ENCODE results near the gene LRRC45. TPM values are rescaled to one million over a fixed set of nuclear protein-coding genes. Genes with fewer than 3 reads are reported as not detected.

Gene LRRC45
- total and polyA plus RNA-seq, 9 of the 15 experiments (the other 6 are each of a cell fraction or from before 2014, with no cell fraction given), result 3.5 to 21.5 (median 11.2) TPM; not detected in 2

DNA sequence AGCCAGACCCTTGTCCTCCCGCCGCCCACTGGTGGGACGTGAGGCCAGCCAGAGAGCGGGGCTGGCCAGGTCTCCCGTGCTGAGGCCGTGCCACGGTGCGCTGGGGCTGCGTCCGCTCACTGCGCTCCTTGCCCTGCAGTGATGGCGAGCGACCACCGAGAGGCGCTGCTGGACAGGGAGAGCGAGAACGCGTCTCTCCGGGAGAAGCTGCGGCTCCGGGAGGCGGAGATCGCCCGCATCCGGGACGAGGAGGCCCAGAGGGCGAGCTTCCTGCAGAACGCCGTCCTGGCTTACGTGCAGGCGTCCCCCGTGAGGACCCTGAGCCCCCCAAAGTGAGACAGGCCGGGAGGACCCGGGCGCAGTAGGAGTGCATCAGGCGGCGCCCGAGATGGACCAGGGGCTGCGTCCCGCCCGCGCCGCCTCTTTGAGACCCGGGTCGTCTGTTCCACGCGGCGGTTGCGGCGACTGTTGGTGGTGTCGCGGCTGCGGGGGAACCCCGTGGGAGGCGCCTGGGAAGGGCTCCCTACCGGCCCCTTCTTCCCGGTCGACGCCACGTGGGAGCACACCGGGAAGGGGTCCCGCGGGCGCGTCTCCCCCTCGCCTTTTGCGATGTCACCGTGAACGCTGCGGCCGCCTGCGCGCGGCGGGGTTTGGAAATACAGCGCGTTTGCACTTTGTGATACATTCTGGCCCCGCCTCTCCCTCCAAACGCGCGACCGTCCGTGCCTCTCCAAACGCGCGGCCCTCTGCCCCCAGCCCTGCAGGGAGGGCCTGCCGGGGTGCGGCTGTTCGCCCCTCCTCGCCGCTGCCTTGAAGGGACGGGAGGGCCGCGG, 7.6 kb downstream of the LRRC45 start (continued):
- TF ChIP-seq, protein P1, sequence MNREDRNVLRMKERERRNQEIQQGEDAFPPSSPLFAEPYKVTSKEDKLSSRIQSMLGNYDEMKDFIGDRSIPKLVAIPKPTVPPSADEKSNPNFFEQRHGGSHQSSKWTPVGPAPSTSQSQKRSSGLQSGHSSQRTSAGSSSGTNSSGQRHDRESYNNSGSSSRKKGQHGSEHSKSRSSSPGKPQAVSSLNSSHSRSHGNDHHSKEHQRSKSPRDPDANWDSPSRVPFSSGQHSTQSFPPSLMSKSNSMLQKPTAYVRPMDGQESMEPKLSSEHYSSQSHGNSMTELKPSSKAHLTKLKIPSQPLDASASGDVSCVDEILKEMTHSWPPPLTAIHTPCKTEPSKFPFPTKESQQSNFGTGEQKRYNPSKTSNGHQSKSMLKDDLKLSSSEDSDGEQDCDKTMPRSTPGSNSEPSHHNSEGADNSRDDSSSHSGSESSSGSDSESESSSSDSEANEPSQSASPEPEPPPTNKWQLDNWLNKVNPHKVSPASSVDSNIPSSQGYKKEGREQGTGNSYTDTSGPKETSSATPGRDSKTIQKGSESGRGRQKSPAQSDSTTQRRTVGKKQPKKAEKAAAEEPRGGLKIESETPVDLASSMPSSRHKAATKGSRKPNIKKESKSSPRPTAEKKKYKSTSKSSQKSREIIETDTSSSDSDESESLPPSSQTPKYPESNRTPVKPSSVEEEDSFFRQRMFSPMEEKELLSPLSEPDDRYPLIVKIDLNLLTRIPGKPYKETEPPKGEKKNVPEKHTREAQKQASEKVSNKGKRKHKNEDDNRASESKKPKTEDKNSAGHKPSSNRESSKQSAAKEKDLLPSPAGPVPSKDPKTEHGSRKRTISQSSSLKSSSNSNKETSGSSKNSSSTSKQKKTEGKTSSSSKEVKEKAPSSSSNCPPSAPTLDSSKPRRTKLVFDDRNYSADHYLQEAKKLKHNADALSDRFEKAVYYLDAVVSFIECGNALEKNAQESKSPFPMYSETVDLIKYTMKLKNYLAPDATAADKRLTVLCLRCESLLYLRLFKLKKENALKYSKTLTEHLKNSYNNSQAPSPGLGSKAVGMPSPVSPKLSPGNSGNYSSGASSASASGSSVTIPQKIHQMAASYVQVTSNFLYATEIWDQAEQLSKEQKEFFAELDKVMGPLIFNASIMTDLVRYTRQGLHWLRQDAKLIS (CRISPR knock-in tag; IDR thresholded peaks at IDR 0.05), result 0 out of 2 replicates have a peak, but pooled peaks have one; percentile 83
- TF ChIP-seq, protein P2, sequence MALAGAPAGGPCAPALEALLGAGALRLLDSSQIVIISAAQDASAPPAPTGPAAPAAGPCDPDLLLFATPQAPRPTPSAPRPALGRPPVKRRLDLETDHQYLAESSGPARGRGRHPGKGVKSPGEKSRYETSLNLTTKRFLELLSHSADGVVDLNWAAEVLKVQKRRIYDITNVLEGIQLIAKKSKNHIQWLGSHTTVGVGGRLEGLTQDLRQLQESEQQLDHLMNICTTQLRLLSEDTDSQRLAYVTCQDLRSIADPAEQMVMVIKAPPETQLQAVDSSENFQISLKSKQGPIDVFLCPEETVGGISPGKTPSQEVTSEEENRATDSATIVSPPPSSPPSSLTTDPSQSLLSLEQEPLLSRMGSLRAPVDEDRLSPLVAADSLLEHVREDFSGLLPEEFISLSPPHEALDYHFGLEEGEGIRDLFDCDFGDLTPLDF (CRISPR knock-in tag; IDR thresholded peaks at IDR 0.05), result 0 out of 2 replicates have a peak, but pooled peaks have one; percentile 56
- TF ChIP-seq, protein P3, sequence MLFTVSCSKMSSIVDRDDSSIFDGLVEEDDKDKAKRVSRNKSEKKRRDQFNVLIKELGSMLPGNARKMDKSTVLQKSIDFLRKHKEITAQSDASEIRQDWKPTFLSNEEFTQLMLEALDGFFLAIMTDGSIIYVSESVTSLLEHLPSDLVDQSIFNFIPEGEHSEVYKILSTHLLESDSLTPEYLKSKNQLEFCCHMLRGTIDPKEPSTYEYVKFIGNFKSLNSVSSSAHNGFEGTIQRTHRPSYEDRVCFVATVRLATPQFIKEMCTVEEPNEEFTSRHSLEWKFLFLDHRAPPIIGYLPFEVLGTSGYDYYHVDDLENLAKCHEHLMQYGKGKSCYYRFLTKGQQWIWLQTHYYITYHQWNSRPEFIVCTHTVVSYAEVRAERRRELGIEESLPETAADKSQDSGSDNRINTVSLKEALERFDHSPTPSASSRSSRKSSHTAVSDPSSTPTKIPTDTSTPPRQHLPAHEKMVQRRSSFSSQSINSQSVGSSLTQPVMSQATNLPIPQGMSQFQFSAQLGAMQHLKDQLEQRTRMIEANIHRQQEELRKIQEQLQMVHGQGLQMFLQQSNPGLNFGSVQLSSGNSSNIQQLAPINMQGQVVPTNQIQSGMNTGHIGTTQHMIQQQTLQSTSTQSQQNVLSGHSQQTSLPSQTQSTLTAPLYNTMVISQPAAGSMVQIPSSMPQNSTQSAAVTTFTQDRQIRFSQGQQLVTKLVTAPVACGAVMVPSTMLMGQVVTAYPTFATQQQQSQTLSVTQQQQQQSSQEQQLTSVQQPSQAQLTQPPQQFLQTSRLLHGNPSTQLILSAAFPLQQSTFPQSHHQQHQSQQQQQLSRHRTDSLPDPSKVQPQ (CRISPR knock-in tag; IDR thresholded peaks at IDR 0.05; ENCODE audit: borderline replicate concordance), result no peak
- TF ChIP-seq ZNF695 (CRISPR knock-in tag; IDR thresholded peaks at IDR 0.05) (no peak), STAT5B (CRISPR knock-in tag; IDR thresholded peaks at IDR 0.05) (no peak), TOE1 (IDR thresholded peaks at IDR 0.05; ENCODE audit: borderline replicate concordance) (peak; percentile 39; the same call in 1 of the 2 replicates), TOE1 (CRISPR knock-in tag; IDR thresholded peaks at IDR 0.05; ENCODE audit: borderline replicate concordance, low read depth) (no peak), NR2C2 (CRISPR knock-in tag; IDR thresholded peaks at IDR 0.05) (peak; percentile 22; the same call in 1 of the 2 replicates), NR2C2 (tag; IDR thresholded peaks at IDR 0.05) (no peak; the same call in 1 of the 2 replicates), PHB2 (IDR thresholded peaks at IDR 0.05; ENCODE audit: low read depth) (no peak)
- TF ChIP-seq, protein P4, sequence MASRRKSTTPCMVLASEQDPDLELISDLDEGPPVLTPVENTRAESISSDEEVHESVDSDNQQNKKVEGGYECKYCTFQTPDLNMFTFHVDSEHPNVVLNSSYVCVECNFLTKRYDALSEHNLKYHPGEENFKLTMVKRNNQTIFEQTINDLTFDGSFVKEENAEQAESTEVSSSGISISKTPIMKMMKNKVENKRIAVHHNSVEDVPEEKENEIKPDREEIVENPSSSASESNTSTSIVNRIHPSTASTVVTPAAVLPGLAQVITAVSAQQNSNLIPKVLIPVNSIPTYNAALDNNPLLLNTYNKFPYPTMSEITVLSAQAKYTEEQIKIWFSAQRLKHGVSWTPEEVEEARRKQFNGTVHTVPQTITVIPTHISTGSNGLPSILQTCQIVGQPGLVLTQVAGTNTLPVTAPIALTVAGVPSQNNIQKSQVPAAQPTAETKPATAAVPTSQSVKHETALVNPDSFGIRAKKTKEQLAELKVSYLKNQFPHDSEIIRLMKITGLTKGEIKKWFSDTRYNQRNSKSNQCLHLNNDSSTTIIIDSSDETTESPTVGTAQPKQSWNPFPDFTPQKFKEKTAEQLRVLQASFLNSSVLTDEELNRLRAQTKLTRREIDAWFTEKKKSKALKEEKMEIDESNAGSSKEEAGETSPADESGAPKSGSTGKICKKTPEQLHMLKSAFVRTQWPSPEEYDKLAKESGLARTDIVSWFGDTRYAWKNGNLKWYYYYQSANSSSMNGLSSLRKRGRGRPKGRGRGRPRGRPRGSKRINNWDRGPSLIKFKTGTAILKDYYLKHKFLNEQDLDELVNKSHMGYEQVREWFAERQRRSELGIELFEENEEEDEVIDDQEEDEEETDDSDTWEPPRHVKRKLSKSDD (conservative IDR thresholded peaks at IDR 0.05; ENCODE audit: low read length), result no peak
- TF ChIP-seq, protein P5, sequence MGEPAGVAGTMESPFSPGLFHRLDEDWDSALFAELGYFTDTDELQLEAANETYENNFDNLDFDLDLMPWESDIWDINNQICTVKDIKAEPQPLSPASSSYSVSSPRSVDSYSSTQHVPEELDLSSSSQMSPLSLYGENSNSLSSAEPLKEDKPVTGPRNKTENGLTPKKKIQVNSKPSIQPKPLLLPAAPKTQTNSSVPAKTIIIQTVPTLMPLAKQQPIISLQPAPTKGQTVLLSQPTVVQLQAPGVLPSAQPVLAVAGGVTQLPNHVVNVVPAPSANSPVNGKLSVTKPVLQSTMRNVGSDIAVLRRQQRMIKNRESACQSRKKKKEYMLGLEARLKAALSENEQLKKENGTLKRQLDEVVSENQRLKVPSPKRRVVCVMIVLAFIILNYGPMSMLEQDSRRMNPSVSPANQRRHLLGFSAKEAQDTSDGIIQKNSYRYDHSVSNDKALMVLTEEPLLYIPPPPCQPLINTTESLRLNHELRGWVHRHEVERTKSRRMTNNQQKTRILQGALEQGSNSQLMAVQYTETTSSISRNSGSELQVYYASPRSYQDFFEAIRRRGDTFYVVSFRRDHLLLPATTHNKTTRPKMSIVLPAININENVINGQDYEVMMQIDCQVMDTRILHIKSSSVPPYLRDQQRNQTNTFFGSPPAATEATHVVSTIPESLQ (CRISPR knock-in tag; IDR thresholded peaks at IDR 0.05), result 0 out of 2 replicates have a peak, but pooled peaks have one; percentile 86
